A549 treated with Mapracorat at 1 μM for 4 hours (cell line): ENCODE data around the gene TSG101. TPM values are rescaled to one million over a fixed set of nuclear protein-coding genes. Genes with fewer than 3 reads are reported as not detected.

Experiments
- total RNA-seq: library from RNA; stranded (reverse); fragments of 200-300 nt; extraction: Qiagen RNA extraction; gene quantifications from 5 replicates; pipeline ENCODE4 v1.2.3, GENCODE V29; 2022

Gene TSG101, protein sequence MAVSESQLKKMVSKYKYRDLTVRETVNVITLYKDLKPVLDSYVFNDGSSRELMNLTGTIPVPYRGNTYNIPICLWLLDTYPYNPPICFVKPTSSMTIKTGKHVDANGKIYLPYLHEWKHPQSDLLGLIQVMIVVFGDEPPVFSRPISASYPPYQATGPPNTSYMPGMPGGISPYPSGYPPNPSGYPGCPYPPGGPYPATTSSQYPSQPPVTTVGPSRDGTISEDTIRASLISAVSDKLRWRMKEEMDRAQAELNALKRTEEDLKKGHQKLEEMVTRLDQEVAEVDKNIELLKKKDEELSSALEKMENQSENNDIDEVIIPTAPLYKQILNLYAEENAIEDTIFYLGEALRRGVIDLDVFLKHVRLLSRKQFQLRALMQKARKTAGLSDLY
- total RNA-seq: 85.4 to 111 TPM (median 96.3 TPM) in 5 replicates

DNA sequence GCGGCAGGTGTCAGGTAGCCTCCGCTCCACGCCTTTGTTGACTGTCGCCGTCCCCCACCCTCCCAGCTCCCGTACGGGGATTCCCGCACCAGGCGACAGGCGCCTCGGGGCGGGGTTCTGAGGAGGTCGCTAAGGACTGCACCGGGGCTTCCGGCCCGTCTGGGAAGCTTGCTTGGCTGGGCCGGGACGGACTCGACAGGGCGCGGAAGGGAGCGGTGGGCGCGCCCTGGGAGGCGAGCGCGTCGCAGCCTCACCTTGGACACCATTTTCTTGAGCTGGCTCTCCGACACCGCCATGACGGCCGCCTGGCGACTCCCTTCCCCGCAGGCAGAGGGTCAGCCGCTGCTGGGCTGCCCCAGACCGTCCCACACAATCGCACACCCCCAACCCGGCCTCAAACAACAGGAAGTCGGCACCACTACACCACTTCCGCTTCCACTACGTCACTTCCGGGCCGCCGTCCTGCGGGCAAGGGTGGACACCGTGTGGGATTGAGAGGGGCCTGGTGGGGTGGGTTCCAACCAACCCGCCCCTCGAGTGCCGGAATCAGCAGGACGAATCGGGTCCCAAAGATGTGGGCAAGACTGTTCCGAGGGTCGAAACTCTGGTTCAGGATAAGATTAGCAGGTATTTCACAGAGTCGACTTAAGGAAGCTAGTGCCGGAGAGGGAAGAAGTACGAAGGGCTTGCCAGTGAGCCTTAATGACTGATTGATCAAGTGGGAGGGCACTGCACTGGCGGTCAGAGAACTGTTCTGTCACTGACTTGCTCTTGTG is at the start of gene TSG101:
Gene TSG101 (minus strand): TSS at position 422 of the 776 bp plus-strand sequence. CDS start 126 bp downstream, at position 296.

GRCh38 chr11:18455686-18456372 is 70.9 kb downstream of the TSG101 start, which contains the start of gene LDHAL6A:
Gene LDHAL6A, plus strand, starts transcription at chr11:18455856. Its CDS starts 825 bp downstream, at chr11:18456681.

Other genes starting within 250 kb of the TSG101 start
- 12.6 to 15.0 TPM (median 13.7 TPM) in 5 replicates for gene HPS5, start 204.8 kb downstream of the TSG101 start, total RNA-seq
- 33.8 to 37.0 TPM (median 34.1 TPM) in 5 replicates for gene GTF2H1, start 204.4 kb downstream of the TSG101 start, total RNA-seq
- 2,496 to 3,702 TPM (median 2,983 TPM) in 5 replicates for gene LDHA, start 132.4 kb downstream of the TSG101 start, total RNA-seq
- 0.18 TPM in 1 of 5 replicates, not detected in the others for gene LDHC, start 114.6 kb downstream of the TSG101 start, total RNA-seq
- gene LDHAL6A, start 71.1 kb downstream of the TSG101 start, total RNA-seq: not detected in 5 replicates
- 16.6 to 23.4 TPM (median 22.3 TPM) in 5 replicates for gene UEVLD, start 61.8 kb upstream of the TSG101 start, total RNA-seq
- gene MISFA, start 72.8 kb upstream of the TSG101 start, total RNA-seq: 1.1 to 3.3 TPM (median 1.6 TPM) in 5 replicates
- 14.1 to 19.3 TPM (median 17.6 TPM) in 5 replicates for gene SPTY2D1, start 107.4 kb upstream of the TSG101 start, total RNA-seq
- gene TMEM86A, start 171.8 kb upstream of the TSG101 start, total RNA-seq: 0.34 to 0.59 TPM (median 0.42 TPM) in 5 replicates
- gene IGSF22, start 199.2 kb upstream of the TSG101 start, total RNA-seq: not detected in 5 replicates